Upper lobe of left lung (tissue), 6 donors: ENCODE measurements around the gene TMEM207. TPM values are rescaled to one million over a fixed set of nuclear protein-coding genes. Genes with fewer than 3 reads are reported as not detected.
"Not testable (repeated sequence)": the region's sequence is repeated elsewhere in the genome, so short reads cannot be mapped to it uniquely, and the experiment has no call there.

ENCODE experiments used
- ATAC-seq, 2 donors: fragments of 200-7000 bp; cut with Tn5 transposase; one replicate each; pipeline ENCODE4 v1.9.1; 2022; ENCODE audit warnings: mild to moderate bottlenecking in 2 of 2, moderate library complexity in 2 of 2; ENCODE audit not compliant: low FRiP score in 2 of 2
- DNase-seq, 2 donors: peaks; one replicate each; pipeline ENCODE4 v3.0.0-alpha.2; 2019 to 2020
- H3K27ac ChIP-seq, 4 donors: fragments of 200-600 bp; sonication (generic); one replicate each; pipeline ENCODE4 v1.5.1; 2016 to 2019
- H3K27me3 ChIP-seq, 4 donors: fragments of 200-600 bp; sonication (generic); one replicate each; pipeline ENCODE4 v1.5.1; 2017 to 2019
- H3K36me3 ChIP-seq, 4 donors: fragments of 200-600 bp; sonication (generic); one replicate each; pipeline ENCODE4 v1.5.1; 2016 to 2019
- H3K4me1 ChIP-seq, 4 donors: fragments of 200-600 bp; sonication (generic); one replicate each; pipeline ENCODE4 v1.5.1; 2018 to 2019
- H3K4me3 ChIP-seq, 4 donors: fragments of 200-600 bp; sonication (generic); one replicate each; pipeline ENCODE4 v1.5.1; 2017 to 2019; ENCODE audit warnings: mild to moderate bottlenecking in 2 of 4, moderate library complexity in 1 of 4
- H3K9me3 ChIP-seq, 4 donors: fragments of 200-600 bp; sonication (generic); one replicate each; pipeline ENCODE4 v1.5.1; 2018 to 2019
- CTCF ChIP-seq, 6 experiments: fragments of 450-650 bp in 4 of 6; fragments of 200-600 bp in 2 of 6; sonication (generic) in 2 of 6; IDR thresholded peaks; one replicate each; pipeline ENCODE4 v1.5.1; 2016 to 2019; ENCODE audit warnings: antibody characterized with exemption in 6 of 6
- EP300 ChIP-seq, 4 donors: sonication (generic); formaldehyde crosslinking; IDR thresholded peaks; one replicate each; pipeline ENCODE4 v1.5.1; 2017; ENCODE audit warnings: antibody characterized with exemption in 4 of 4, control low read depth in 2 of 4
- POLR2A ChIP-seq, 4 donors: fragments of 450-650 bp; IDR thresholded peaks; one replicate each; pipeline ENCODE4 v1.5.1; 2016 to 2017; ENCODE audit warnings: antibody characterized with exemption in 4 of 4, mild to moderate bottlenecking in 2 of 4
- POLR2AphosphoS5 ChIP-seq, 2 donors: sonication (generic); formaldehyde crosslinking; IDR thresholded peaks; one replicate each; pipeline ENCODE4 v1.5.1; 2017; ENCODE audit warnings: antibody characterized with exemption in 2 of 2
- WGBS, 2 donors: methylation state at CpG; one replicate each; pipeline ENCODE4 v1.1.5; 2017 to 2018; 5-methylcytosine and 5-hydroxymethylcytosine counted together
- total RNA-seq, 6 donors: library from RNA; depleted of rRNA in 4 of 6; stranded (reverse); fragments of >200 nt in 4 of 6; gene quantifications; one replicate each; pipeline versions ENCODE4 v1.1.0 to v1.2.1, GENCODE V29; 2016 to 2021
- donor health status: DM: no; HTN: no; CAD: no; lungs with moderate emphysema.
- donor health status: DM: no; HTN: yes; CAD: no; lungs with severe emphysema.

The TMEM207 gene
- total RNA-seq, 6 donors from 2014 or later = not detected

DNA sequence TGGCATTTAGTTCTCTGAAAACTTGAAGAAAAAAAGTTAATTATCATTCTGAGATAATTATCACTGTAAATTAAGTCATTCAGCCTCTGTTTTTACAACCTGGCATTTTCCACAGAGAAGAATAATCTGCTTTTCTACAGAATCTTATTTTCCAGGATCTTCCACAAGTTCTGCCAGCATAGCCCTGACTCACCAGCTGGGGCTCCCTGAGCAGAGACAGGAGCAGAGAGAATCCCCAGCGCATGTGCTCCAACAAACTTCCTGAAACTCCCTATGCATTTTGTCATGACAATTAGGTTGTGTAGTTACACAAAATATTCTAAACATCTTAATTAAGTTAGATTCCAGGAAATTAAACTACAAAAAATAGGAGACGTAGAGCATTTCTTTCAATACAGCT lies 32.1 kb upstream of the TMEM207 start:
- WGBS, 2 donors = 87 to 91% methylated on average over 2 of the region's 2 CpGs
- Histone ChIP-seq H3K4me3 (no peak overlapping the region), H3K27ac (no peak overlapping the region), H3K27me3 (no peaks in the 10 kb centered on the region), H3K36me3 (no peaks in the 10 kb centered on the region), H3K9me3 (no peaks in the 10 kb centered on the region), H3K4me1 (no peaks in the 10 kb centered on the region)
- TF ChIP-seq EP300 (IDR thresholded peaks at IDR 0.05) (no peak), CTCF (IDR thresholded peaks at IDR 0.05) (no peak), POLR2A (IDR thresholded peaks at IDR 0.05) (no peak), POLR2AphosphoS5 (IDR thresholded peaks at IDR 0.05) (no peak)
- ATAC-seq (no peak), DNase-seq (no peak)

- not testable (repeated sequence) for H3K4me3 ChIP-seq, ATAC-seq, H3K9me3 ChIP-seq, H3K4me1 ChIP-seq, H3K27ac ChIP-seq, H3K36me3 ChIP-seq, H3K27me3 ChIP-seq
- peak in 1 of 2 donors; percentile 45 for DNase-seq
- WGBS, 2 donors = 95 to 100% methylated on average over 10 to 13 of the region's 25 CpGs
Measured at GRCh38 chr3:190473261-190473660, 23.6 kb upstream of the TMEM207 start.

DNA sequence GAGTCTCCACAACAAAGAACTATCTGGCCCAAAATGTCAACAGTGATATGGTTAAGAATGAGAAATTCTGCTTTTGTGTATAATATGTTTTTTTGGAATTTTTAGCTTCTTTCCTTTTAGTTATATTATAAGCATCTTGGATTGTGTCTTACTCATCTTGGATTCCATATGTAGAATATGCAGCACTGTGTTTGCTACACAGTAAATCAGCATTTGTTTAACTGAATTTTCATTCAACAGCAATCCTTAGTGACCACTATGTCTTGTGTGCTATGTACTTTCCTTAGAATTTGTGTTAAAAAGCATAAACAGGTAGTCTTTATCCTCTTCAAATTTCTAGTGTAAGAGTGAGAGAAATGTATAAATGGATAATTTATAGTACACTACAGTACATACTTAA lies 18.2 kb upstream of the TMEM207 start:
- no peaks in the 10 kb centered on the region for H3K4me1 ChIP-seq
- H3K27ac ChIP-seq = no peak overlapping the region
- TF ChIP-seq CTCF (IDR thresholded peaks at IDR 0.05) = no peak
- TF ChIP-seq POLR2AphosphoS5 (IDR thresholded peaks at IDR 0.05) = no peak
- TF ChIP-seq POLR2A (IDR thresholded peaks at IDR 0.05) = no peak
- no peak for TF ChIP-seq EP300 (IDR thresholded peaks at IDR 0.05)

GRCh38 chr3:190458040-190458439 lies 8.3 kb upstream of the TMEM207 start:
- TF ChIP-seq POLR2A (IDR thresholded peaks at IDR 0.05) = no peak
- no peak for TF ChIP-seq CTCF (IDR thresholded peaks at IDR 0.05)
- no peak for TF ChIP-seq POLR2AphosphoS5 (IDR thresholded peaks at IDR 0.05)
- no peak for TF ChIP-seq EP300 (IDR thresholded peaks at IDR 0.05)
- no peak overlapping the region for H3K4me3 ChIP-seq
- H3K9me3 ChIP-seq = no peaks in the 10 kb centered on the region

More for the DNA sequence above, 18.2 kb upstream of the TMEM207 start:
- H3K4me3 ChIP-seq = no peak overlapping the region
- H3K9me3 ChIP-seq = no peaks in the 10 kb centered on the region
- H3K36me3 ChIP-seq = no peaks in the 10 kb centered on the region
- no peaks in the 10 kb centered on the region for H3K27me3 ChIP-seq
- no peak for DNase-seq
- ATAC-seq = no peak

DNA sequence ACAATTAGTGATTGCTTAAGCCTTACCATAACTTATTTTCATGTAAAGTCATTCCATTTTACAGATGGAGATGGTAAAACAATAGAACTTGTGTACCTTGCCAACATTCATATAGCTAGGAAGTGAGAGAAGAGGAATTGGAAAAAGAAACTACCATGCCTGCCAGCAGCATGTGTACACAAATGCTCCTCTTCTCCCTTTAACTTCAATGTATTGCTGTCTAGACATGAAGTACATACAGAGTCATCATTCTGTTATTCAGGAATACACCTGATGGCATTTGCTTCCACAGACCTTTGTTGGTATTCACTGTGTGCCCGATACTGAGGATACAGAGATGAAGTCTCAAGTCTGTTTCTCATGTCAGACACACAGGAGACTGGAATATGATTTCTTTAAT lies 7.1 kb upstream of the TMEM207 start:
- Histone ChIP-seq H3K36me3 (no peaks in the 10 kb centered on the region), H3K4me1 (no peaks in the 10 kb centered on the region), H3K27me3 (no peaks in the 10 kb centered on the region), H3K4me3 (no peak overlapping the region), H3K27ac (no peak overlapping the region), H3K9me3 (no peaks in the 10 kb centered on the region)
- DNase-seq (no peak), ATAC-seq (no peak)
- TF ChIP-seq POLR2AphosphoS5 (IDR thresholded peaks at IDR 0.05) (no peak), EP300 (IDR thresholded peaks at IDR 0.05) (no peak), CTCF (IDR thresholded peaks at IDR 0.05) (no peak), POLR2A (IDR thresholded peaks at IDR 0.05) (no peak)
- 97 to 100% methylated on average over 1 of the region's 1 CpG for WGBS, 2 donors

More at GRCh38 chr3:190458040-190458439, 8.3 kb upstream of the TMEM207 start:
- ATAC-seq = no peak
- no peaks in the 10 kb centered on the region for H3K4me1 ChIP-seq
- H3K27ac ChIP-seq = no peak overlapping the region
- no peaks in the 10 kb centered on the region for H3K27me3 ChIP-seq
- H3K36me3 ChIP-seq = no peaks in the 10 kb centered on the region
- no peak for DNase-seq
- 27 to 30% methylated on average over 2 of the region's 2 CpGs for WGBS, 2 donors
